Mesendoderm (in vitro differentiated cells): ENCODE data around the gene CTLA4.

ENCODE experiments used
- DNase-seq: peaks from one replicate; pipeline ENCODE4 v3.0.0; 2013
- H2AK5ac ChIP-seq: 2 replicates; pipeline ENCODE4 v1.6.1; 2013; ENCODE audit warnings: low read length, inconsistent platforms
- H2BK120ac ChIP-seq: 2 replicates; pipeline ENCODE4 v1.6.1; 2013; ENCODE audit warnings: low read depth, mild to moderate bottlenecking, low read length, moderate library complexity, mixed read lengths
- H2BK15ac ChIP-seq: replicated peaks from 2 replicates; pipeline ENCODE4 v1.6.1; 2013; ENCODE audit warnings: low read depth, mild to moderate bottlenecking, moderate library complexity
- H2BK5ac ChIP-seq: 2 replicates; pipeline ENCODE4 v1.6.1; 2013; ENCODE audit warnings: low read length, inconsistent platforms
- H3K18ac ChIP-seq: 2 replicates; pipeline ENCODE4 v1.6.1; 2013; ENCODE audit warnings: mild to moderate bottlenecking, low read length, mixed read lengths
- H3K23ac ChIP-seq: one replicate; pipeline ENCODE4 v1.6.1; 2013; ENCODE audit warnings: low read length
- H3K27ac ChIP-seq: 2 replicates; pipeline ENCODE4 v1.5.1; 2013; ENCODE audit warnings: low read depth, mild to moderate bottlenecking, inconsistent platforms, low read length, moderate library complexity
- H3K27me3 ChIP-seq: 2 replicates; pipeline ENCODE4 v1.6.1; 2013; ENCODE audit warnings: low read length, control low read depth, mild to moderate bottlenecking, inconsistent platforms; ENCODE audit not compliant: insufficient read depth, poor library complexity
- H3K36me3 ChIP-seq: 2 replicates; pipeline ENCODE4 v1.6.1; 2013; ENCODE audit warnings: low read length, inconsistent platforms; ENCODE audit not compliant: control insufficient read depth, insufficient read depth
- H3K4ac ChIP-seq: one replicate; pipeline ENCODE4 v1.6.1; 2013; ENCODE audit warnings: low read depth, mild to moderate bottlenecking, low read length, moderate library complexity
- H3K4me1 ChIP-seq: 2 replicates; pipeline ENCODE4 v1.6.1; 2013; ENCODE audit warnings: low read depth, low read length, inconsistent platforms; ENCODE audit not compliant: control insufficient read depth
- H3K4me2 ChIP-seq: 2 replicates; pipeline ENCODE4 v1.6.1; 2013; ENCODE audit warnings: low read length
- H3K4me3 ChIP-seq: 2 replicates; pipeline ENCODE4 v1.5.1; 2013; ENCODE audit warnings: mild to moderate bottlenecking, low read length
- H3K56ac ChIP-seq: one replicate; pipeline ENCODE4 v1.6.1; 2013; ENCODE audit warnings: low read length
- H3K79me1 ChIP-seq: 2 replicates; pipeline ENCODE4 v1.6.1; 2013; ENCODE audit warnings: low read length, inconsistent platforms
- H3K79me2 ChIP-seq: 2 replicates; pipeline ENCODE4 v1.6.1; 2013; ENCODE audit warnings: mild to moderate bottlenecking, low read length; ENCODE audit not compliant: control insufficient read depth, insufficient read depth
- H3K9ac ChIP-seq: 2 replicates; pipeline ENCODE4 v1.6.1; 2013; ENCODE audit warnings: low read length, inconsistent platforms
- H4K5ac ChIP-seq: one replicate; pipeline ENCODE4 v1.6.1; 2013; ENCODE audit warnings: low read length
- H4K8ac ChIP-seq: one replicate; pipeline ENCODE4 v1.6.1; 2013; ENCODE audit warnings: low read depth, mild to moderate bottlenecking, control low read depth, low read length, moderate library complexity
- WGBS: extraction: QIAGEN DNeasy Blood & Tissue Kit; methylation state at CpG from one replicate; pipeline ENCODE4 v1.1.7; 2013; ENCODE audit warnings: low lambda C conversion rate, missing lambda C conversion rate; ENCODE audit not compliant: insufficient coverage; ENCODE audit errors: extremely low coverage; 5-methylcytosine and 5-hydroxymethylcytosine counted together

Gene CTLA4

GRCh38 chr2:203893401-203893800 is 25.8 kb downstream of the CTLA4 start:
- Histone ChIP-seq H3K79me1 (no peaks in the 10 kb centered on the region), H2BK5ac (no peak overlapping the region), H3K56ac (no peak overlapping the region), H2AK5ac (no peak overlapping the region), H3K4me2 (no peak overlapping the region), H2BK15ac (no peak overlapping the region), H3K79me2 (no peaks in the 10 kb centered on the region), H2BK120ac (no peak overlapping the region), H3K23ac (no peak overlapping the region), H3K9ac (no peak overlapping the region), H3K27ac (no peak overlapping the region), H3K36me3 (no peaks in the 10 kb centered on the region), H4K5ac (no peak overlapping the region), H3K4me1 (no peaks in the 10 kb centered on the region), H3K27me3 (no peaks in the 10 kb centered on the region), H3K4ac (no peak overlapping the region), H3K4me3 (no peak overlapping the region), H3K18ac (no peak overlapping the region), H4K8ac (no peak overlapping the region)
- no peak for DNase-seq

- H3K4ac ChIP-seq: no peak overlapping the region
- H2BK15ac ChIP-seq: no peak overlapping the region
- no peak overlapping the region for H4K5ac ChIP-seq
- no peak overlapping the region for H2AK5ac ChIP-seq
- H3K4me2 ChIP-seq: no peak overlapping the region
- no peaks in the 10 kb centered on the region for H3K79me2 ChIP-seq
- no peaks in the 10 kb centered on the region for H3K4me1 ChIP-seq
- H3K23ac ChIP-seq: no peak overlapping the region
- H4K8ac ChIP-seq: no peak overlapping the region
- no peak overlapping the region for H3K4me3 ChIP-seq
- no peak overlapping the region for H2BK120ac ChIP-seq
- no peaks in the 10 kb centered on the region for H3K36me3 ChIP-seq
- H3K18ac ChIP-seq: no peak overlapping the region
- H3K27me3 ChIP-seq: no peaks in the 10 kb centered on the region
- no CpG with 5 or more reads among the region's 7 CpGs for WGBS
- no peak for DNase-seq
- no peak overlapping the region for H3K9ac ChIP-seq
- H3K56ac ChIP-seq: no peak overlapping the region
- no peaks in the 10 kb centered on the region for H3K79me1 ChIP-seq
- no peak overlapping the region for H2BK5ac ChIP-seq
- no peak overlapping the region for H3K27ac ChIP-seq
Measured at GRCh38 chr2:203893840-203894239, 26.3 kb downstream of the CTLA4 start.

DNA sequence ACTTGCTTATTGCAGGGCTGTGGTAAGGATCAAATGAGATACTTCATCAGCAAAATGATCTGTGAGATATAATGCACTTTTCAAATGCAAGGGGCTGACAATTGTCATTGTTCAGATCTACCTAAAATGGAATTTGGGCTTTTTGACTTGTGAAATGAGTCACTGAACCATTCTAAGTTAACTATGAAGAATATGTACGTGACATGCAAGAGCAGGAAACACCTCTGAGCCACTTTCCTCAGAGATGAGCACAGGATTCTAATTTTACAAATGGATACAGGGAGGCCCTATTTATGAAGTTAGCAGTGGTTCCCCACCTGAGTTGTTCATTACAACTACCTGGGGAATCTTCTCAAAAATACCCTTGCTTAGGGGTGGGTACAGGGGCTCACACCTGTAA is 26.7 kb downstream of the CTLA4 start:
- no peak overlapping the region for H2AK5ac ChIP-seq
- no peak overlapping the region for H3K18ac ChIP-seq
- no peak for DNase-seq
- H3K36me3 ChIP-seq: no peaks in the 10 kb centered on the region
- no peaks in the 10 kb centered on the region for H3K79me2 ChIP-seq
- no peak overlapping the region for H3K23ac ChIP-seq
- no peak overlapping the region for H3K4me3 ChIP-seq
- no peak overlapping the region for H4K8ac ChIP-seq
- no peak overlapping the region for H4K5ac ChIP-seq
- no peak overlapping the region for H3K9ac ChIP-seq
- H3K4me1 ChIP-seq: no peaks in the 10 kb centered on the region
- H3K4ac ChIP-seq: no peak overlapping the region
- WGBS: no CpG with 5 or more reads among the region's 1 CpG
- H3K27ac ChIP-seq: no peak overlapping the region
- no peak overlapping the region for H2BK120ac ChIP-seq
- no peaks in the 10 kb centered on the region for H3K79me1 ChIP-seq
- H3K4me2 ChIP-seq: no peak overlapping the region
- H3K27me3 ChIP-seq: no peaks in the 10 kb centered on the region
- no peak overlapping the region for H2BK5ac ChIP-seq
- H2BK15ac ChIP-seq: no peak overlapping the region
- no peak overlapping the region for H3K56ac ChIP-seq

GRCh38 chr2:203897544-203897943 is 30.0 kb downstream of the CTLA4 start:
- DNase-seq: no peak
- no peak overlapping the region for H4K8ac ChIP-seq
- no peaks in the 10 kb centered on the region for H3K79me2 ChIP-seq
- H3K23ac ChIP-seq: no peak overlapping the region
- WGBS: no CpG with 5 or more reads among the region's 2 CpGs
- no peak overlapping the region for H3K4me2 ChIP-seq
- no peaks in the 10 kb centered on the region for H3K36me3 ChIP-seq
- no peak overlapping the region for H3K4me3 ChIP-seq
- no peaks in the 10 kb centered on the region for H3K79me1 ChIP-seq
- H3K56ac ChIP-seq: no peak overlapping the region
- no peak overlapping the region for H3K18ac ChIP-seq
- H2BK120ac ChIP-seq: no peak overlapping the region
- no peaks in the 10 kb centered on the region for H3K27me3 ChIP-seq
- H4K5ac ChIP-seq: no peak overlapping the region
- no peak overlapping the region for H2BK5ac ChIP-seq
- H3K9ac ChIP-seq: no peak overlapping the region
- no peaks in the 10 kb centered on the region for H3K4me1 ChIP-seq
- H2BK15ac ChIP-seq: no peak overlapping the region
- no peak overlapping the region for H3K4ac ChIP-seq
- H3K27ac ChIP-seq: no peak overlapping the region
- H2AK5ac ChIP-seq: no peak overlapping the region

DNA sequence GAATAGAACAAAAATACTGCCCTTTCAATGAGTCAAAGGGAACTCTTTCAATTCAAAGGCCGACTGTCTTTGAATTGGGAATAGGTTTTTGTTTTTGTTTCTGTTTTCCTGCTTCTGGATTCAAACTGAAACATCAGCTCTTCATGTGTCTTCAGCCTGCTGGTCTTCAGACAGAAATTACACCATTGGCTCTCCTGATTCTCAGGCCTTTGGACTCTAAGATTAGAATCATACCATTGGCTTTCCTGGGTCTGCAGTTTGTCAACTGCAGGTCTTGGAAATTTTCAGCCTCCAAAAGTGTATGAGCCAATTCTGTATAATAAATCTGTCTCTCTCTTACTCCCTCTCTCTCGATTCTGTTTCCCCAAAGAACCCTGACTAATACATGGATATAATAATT is 31.1 kb downstream of the CTLA4 start:
- Histone ChIP-seq H3K23ac (no peak overlapping the region), H3K9ac (no peak overlapping the region), H3K4me3 (no peak overlapping the region), H2BK5ac (no peak overlapping the region), H3K56ac (no peak overlapping the region), H4K8ac (no peak overlapping the region), H3K36me3 (no peaks in the 10 kb centered on the region), H4K5ac (no peak overlapping the region), H3K79me1 (no peaks in the 10 kb centered on the region), H3K27ac (no peak overlapping the region), H3K4me1 (no peaks in the 10 kb centered on the region), H3K79me2 (no peaks in the 10 kb centered on the region), H3K27me3 (no peaks in the 10 kb centered on the region), H2BK120ac (no peak overlapping the region), H3K4me2 (no peak overlapping the region), H2AK5ac (no peak overlapping the region), H2BK15ac (no peak overlapping the region), H3K4ac (no peak overlapping the region), H3K18ac (no peak overlapping the region)
- DNase-seq: no peak
- no CpG with 5 or more reads among the region's 2 CpGs for WGBS

GRCh38 chr2:203900253-203900652 is 32.7 kb downstream of the CTLA4 start:
- Histone ChIP-seq H2BK15ac (no peak overlapping the region), H3K36me3 (no peaks in the 10 kb centered on the region), H2BK120ac (no peak overlapping the region), H3K79me2 (no peaks in the 10 kb centered on the region), H3K56ac (no peak overlapping the region), H3K4me2 (no peak overlapping the region), H2BK5ac (no peak overlapping the region), H3K79me1 (no peaks in the 10 kb centered on the region), H3K23ac (no peak overlapping the region), H4K8ac (no peak overlapping the region), H2AK5ac (no peak overlapping the region), H3K27me3 (no peaks in the 10 kb centered on the region), H4K5ac (no peak overlapping the region), H3K18ac (no peak overlapping the region), H3K9ac (no peak overlapping the region), H3K4me3 (no peak overlapping the region), H3K4me1 (no peaks in the 10 kb centered on the region), H3K27ac (no peak overlapping the region), H3K4ac (no peak overlapping the region)
- no peak for DNase-seq
- no CpG with 5 or more reads among the region's 2 CpGs for WGBS
